Colonic mucosa (tissue), 4 donors: ENCODE measurements around the gene FARP2. TPM values are rescaled to one million over a fixed set of nuclear protein-coding genes. Genes with fewer than 3 reads are reported as not detected.

Experiments used
- DNase-seq: peaks from one replicate; pipeline ENCODE4 v3.0.0-alpha.2; 2020
- H3K27ac ChIP-seq: fragments of 200-600 bp; one replicate; pipeline ENCODE4 v1.8.0; 2021
- H3K27me3 ChIP-seq: fragments of 200-600 bp; one replicate; pipeline ENCODE4 v1.8.0; 2021
- H3K36me3 ChIP-seq: fragments of 200-600 bp; one replicate; pipeline ENCODE4 v1.8.0; 2021
- H3K4me1 ChIP-seq: fragments of 200-600 bp; one replicate; pipeline ENCODE4 v1.8.0; 2021; ENCODE audit warnings: mild to moderate bottlenecking
- H3K4me3 ChIP-seq: fragments of 200-600 bp; one replicate; pipeline ENCODE4 v1.8.0; 2021
- H3K9ac ChIP-seq, 2 donors: one replicate each; pipeline ENCODE4 v1.7.0; 2013; ENCODE audit warnings: control low read depth in 2 of 2, low read depth in 2 of 2, low read length in 2 of 2
- H3K9me3 ChIP-seq: fragments of 200-600 bp; one replicate; pipeline ENCODE4 v1.8.0; 2021
- intact Hi-C: fragments of 100-400 bp; cut with DNase I; formaldehyde crosslinking; loops from one replicate; pipeline ENCODE4 v1.14.1; 2022
- total RNA-seq, 2 donors: library from RNA; stranded (reverse); fragmentation: NEBNext Ultra II Directional in 1 of 2; extraction: Animal tissue kit (Norgen Biotek cat#: 25700) in 1 of 2; gene quantifications; one replicate each; pipeline ENCODE4 v1.2.1, GENCODE V29; 2021
- TF ChIP-seq, protein P1 (sequence below): fragments of 200-600 bp; IDR thresholded peaks from one replicate; pipeline ENCODE4 v1.8.0; 2022; ENCODE audit warnings: antibody characterized with exemption, mild to moderate bottlenecking
- donor health status: healthy.
- donor health status: DM: no; HTN: no; CAD: no.
- donor health status: DM: no; HTN: no; CAD: no.

FARP2 gene
- total RNA-seq, 2 donors from 2014 or later = 107 to 122 TPM

DNA sequence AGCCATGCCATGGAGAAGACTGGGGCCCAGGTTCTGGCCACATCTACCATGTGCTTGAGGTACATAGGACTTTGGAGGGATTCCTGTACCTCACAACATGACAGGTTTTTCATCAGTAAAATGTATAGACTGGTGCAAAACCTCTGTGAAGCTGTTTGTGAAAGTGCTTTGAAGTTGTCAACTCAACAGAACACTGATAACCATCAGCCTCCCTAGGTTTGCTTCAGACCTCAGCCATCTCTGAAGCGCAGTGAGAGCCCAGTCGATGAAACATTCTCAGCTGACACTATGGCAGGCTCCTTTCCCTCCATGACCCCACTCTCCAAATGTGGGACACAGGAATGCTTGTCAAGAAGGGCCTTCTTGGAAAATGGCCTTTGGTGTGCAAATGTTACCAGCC, 113.7 kb downstream of the FARP2 start:
- Histone ChIP-seq H3K4me1 (no peaks in the 10 kb centered on the region), H3K27ac (no peak overlapping the region), H3K9me3 (no peaks in the 10 kb centered on the region), H3K36me3 (no peaks in the 10 kb centered on the region), H3K9ac (no peak overlapping the region), H3K4me3 (no peak overlapping the region), H3K27me3 (no peaks in the 10 kb centered on the region)
- TF ChIP-seq, protein P1, sequence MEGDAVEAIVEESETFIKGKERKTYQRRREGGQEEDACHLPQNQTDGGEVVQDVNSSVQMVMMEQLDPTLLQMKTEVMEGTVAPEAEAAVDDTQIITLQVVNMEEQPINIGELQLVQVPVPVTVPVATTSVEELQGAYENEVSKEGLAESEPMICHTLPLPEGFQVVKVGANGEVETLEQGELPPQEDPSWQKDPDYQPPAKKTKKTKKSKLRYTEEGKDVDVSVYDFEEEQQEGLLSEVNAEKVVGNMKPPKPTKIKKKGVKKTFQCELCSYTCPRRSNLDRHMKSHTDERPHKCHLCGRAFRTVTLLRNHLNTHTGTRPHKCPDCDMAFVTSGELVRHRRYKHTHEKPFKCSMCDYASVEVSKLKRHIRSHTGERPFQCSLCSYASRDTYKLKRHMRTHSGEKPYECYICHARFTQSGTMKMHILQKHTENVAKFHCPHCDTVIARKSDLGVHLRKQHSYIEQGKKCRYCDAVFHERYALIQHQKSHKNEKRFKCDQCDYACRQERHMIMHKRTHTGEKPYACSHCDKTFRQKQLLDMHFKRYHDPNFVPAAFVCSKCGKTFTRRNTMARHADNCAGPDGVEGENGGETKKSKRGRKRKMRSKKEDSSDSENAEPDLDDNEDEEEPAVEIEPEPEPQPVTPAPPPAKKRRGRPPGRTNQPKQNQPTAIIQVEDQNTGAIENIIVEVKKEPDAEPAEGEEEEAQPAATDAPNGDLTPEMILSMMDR = no peak
- intact Hi-C loops = no loop called here
- DNase-seq = no peak

DNA sequence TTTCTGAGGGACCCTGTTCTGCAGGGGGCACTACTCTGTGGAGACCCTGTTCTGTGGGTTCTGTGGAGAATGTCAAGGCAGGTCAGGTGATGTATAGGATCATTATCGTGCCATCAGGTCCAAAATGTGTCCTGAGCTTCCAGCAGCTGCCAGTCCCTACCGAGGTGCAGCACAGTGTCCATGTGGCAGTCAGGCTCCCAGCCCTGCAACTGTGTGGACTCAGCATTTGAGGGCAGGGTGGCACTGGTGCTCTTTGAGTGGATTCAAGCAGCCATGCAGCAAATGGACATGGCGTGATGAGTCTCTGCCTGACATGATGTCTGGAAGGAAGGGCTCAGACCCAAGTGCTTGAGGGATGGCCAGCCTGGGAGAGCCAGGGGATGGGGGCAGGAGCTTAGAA, 117.3 kb downstream of the FARP2 start:
- H3K9ac ChIP-seq = no peak overlapping the region
- intact Hi-C loops = no loop called here
- no peak for DNase-seq
- TF ChIP-seq, protein P1 = no peak
- no peaks in the 10 kb centered on the region for H3K4me1 ChIP-seq
- H3K36me3 ChIP-seq = no peaks in the 10 kb centered on the region
- H3K27ac ChIP-seq = no peak overlapping the region
- no peaks in the 10 kb centered on the region for H3K9me3 ChIP-seq
- no peaks in the 10 kb centered on the region for H3K27me3 ChIP-seq
- H3K4me3 ChIP-seq = no peak overlapping the region

DNA sequence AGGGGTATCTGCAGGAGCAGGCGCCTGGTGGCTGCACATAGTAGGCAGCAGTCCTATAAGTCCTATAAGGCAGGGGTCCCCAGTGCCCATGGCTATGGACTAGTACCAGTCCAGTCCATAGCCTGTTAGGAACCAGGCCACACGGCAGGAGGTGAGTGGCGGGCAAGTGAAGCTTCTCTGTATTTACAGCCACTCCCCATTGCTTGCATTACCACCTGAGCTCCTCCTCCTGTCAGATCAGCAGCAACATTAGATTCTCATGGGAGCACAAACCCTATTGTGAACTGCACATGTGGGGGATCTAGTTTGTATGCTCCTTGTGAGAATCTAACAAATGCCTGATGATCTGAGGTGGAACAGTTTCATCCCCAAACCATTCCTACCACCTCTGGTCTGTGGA, 119.2 kb downstream of the FARP2 start:
- Histone ChIP-seq H3K27me3 (no peaks in the 10 kb centered on the region), H3K9ac (no peak overlapping the region), H3K9me3 (no peaks in the 10 kb centered on the region), H3K4me3 (no peak overlapping the region), H3K27ac (no peak overlapping the region), H3K4me1 (no peaks in the 10 kb centered on the region), H3K36me3 (peaks cover 4% of the 10 kb centered on the region)
- intact Hi-C loops = no loop called here
- DNase-seq = no peak
- TF ChIP-seq, protein P1 = no peak

DNA sequence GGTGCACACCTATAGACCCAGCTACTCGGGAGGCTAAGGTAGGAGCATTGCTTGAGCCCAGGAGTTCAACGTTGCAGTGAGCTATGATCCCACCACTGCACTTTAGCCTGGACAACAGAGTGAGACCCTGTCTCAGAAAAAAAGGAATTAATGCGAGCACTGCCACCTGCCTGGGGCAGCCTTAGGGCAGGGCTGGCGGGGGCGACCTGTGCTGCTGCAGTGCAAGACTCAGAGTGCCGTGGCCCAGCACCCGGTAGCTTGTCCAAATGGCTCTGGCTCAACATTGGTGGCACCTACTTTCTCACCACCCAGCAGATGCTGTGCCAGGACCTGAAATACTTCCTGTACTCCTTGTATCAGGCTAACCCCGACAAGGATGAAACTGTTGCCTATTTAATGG, 122.1 kb downstream of the FARP2 start:
- Histone ChIP-seq H3K4me1 (no peaks in the 10 kb centered on the region), H3K27ac (no peak overlapping the region), H3K27me3 (no peaks in the 10 kb centered on the region), H3K4me3 (no peak overlapping the region), H3K9me3 (no peaks in the 10 kb centered on the region), H3K36me3 (peaks cover 4% of the 10 kb centered on the region), H3K9ac (no peak overlapping the region)
- intact Hi-C loops = no loop called here
- DNase-seq = no peak
- TF ChIP-seq, protein P1 = no peak

DNA sequence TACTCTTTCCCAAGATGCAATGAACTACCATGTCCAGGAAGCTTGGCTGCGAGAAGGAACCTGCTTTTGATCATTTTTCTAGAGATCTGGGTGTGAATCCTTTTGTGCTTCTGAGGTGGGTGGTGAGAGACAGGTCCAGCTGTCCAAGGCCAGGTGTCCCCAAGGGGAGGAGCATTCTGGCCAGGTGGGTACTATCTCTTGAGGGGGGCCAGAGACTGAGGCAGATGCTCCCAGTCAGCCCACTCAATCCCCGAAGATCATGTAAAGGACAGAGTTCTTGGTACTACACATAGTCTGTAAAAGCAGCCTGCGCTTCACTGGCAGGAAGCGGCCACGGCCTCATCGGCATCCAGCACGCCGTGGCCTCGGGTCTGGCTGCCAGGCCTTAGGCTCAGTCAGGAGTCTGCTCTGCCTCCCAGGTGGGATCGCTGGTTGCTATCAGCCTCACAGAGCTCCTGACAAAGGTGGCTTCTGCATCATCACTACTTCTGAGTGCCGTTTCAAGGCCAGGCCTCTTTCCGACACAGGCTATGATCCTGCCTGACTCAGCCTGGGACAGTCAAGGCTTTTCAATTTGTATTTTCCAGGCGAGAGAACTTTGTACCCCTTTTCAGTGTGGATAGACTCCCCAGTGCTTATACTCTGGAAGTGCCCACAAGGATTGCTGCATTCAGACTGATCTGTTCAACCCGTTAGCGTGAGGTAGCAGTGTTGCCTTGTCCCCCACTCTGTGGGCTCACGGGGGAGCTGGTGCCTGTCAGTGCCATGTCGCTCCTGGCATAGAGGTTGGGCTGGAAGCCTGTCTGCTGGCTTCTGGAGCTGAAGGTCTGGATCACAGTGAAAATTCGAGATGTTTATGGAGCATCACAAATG, 123.2 kb downstream of the FARP2 start:
- TF ChIP-seq, protein P1 = no peak

More for the DNA sequence above, 123.2 kb downstream of the FARP2 start:
- no peak for DNase-seq
- Histone ChIP-seq H3K27me3 (no peaks in the 10 kb centered on the region), H3K4me1 (no peaks in the 10 kb centered on the region), H3K4me3 (no peak overlapping the region), H3K9ac (no peak overlapping the region), H3K9me3 (no peaks in the 10 kb centered on the region), H3K36me3 (peaks cover 6% of the 10 kb centered on the region), H3K27ac (no peak overlapping the region)
- intact Hi-C loops = no loop called here
